HG03159 (cell line): Measurements from ENCODE around the gene LRRC27.
"Not testable (repeated sequence)": the region's sequence is repeated elsewhere in the genome, so short reads cannot be mapped to it uniquely, and the experiment has no call there.

Source experiments
- ATAC-seq: cut with Tn5 transposase; IDR thresholded peaks from one replicate; pipeline ENCODE4 v1.9.1; 2021; ENCODE audit warnings: mild to moderate bottlenecking, moderate library complexity; ENCODE audit not compliant: unreplicated experiment

The LRRC27 gene

DNA sequence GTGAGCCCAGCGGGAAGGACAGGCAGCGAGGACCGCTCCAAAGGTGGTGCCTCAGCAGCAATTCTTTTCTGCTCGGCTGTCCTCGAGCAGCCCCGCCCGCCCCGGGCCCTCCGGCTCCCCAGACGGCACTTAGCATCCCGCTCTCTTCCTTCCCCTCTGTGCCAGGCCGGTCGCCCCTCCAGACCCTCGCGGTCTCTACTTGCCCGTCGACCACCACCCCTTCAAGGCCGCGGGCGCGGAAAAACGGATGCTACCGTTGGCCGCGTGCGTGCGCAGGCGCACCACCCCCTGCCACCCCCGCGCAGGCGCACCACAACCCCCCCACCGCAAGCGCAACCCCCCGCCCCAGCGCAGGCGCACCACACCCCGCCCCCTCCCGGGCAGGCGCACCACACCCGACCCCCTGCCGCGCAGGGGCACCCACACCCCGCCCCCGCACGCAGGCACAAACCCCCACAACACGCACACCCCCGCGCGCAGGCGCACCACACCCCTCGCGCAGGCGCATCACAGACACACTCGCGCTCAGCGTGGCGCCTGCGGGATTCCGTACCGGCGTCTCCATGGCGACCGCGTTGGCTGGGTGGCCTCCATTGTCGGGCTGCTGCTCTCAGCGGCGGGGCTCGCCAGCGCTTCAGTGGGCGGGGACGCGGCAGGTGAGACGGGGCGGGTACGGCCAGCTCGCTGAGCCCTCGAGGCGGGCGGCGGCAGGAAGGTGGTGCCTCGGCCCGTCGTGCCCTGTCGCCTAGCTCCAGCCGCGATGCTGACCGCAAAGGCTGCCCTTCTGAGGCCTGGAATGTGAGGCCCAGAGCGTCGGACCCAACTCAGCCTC is at the start of gene LRRC27:
LRRC27 (plus strand) TSS at position 593 of the 832 bp plus-strand sequence. CDS start 1,332 bp downstream, outside the sequence.
- ATAC-seq: peak; percentile 72

DNA sequence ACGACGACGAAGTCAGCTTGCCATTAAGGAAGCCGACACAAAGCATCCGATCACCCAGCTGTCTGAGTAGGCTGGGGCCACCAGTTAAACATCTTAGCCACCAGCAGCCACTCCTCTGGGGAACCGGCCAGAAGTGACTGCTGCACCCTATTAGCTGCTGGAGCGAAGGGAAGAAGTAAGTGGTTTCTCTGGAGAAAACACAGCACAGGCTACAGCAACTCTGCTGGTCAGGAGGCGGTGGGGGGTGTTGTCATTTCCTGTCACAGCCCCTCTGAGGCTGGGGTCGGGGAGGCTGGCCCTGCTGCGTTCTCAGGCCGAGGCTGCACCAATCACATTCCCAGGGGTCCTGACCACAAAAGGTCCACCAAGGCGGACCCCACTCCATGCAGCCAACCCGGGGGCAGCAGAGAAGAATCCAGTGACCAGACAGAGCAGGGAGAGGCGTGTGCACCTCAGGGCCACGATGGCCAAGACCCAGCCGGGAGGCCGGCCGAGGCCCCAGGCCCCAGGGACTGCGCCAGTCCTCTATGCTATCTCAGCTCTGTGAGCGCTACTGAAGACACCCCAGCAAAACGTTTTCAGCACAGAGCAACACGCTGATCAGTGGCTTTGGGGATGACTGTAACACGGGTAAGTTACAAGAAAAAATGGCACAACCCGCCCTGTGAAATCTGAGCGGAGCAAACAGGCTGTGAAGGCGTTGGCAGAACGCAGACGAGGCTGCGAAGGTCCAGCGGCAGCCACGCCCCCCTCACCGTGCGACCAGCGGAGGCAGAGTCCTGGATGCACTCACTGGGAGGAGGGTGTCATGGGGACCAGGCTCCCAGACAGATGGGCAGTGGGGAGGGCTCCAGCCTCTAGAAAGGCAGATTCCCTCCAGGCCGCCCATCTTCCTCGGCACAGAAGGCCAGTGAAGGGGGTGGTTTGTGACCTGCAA is 49.1 kb upstream of the LRRC27 start:
- ATAC-seq: no peak

DNA sequence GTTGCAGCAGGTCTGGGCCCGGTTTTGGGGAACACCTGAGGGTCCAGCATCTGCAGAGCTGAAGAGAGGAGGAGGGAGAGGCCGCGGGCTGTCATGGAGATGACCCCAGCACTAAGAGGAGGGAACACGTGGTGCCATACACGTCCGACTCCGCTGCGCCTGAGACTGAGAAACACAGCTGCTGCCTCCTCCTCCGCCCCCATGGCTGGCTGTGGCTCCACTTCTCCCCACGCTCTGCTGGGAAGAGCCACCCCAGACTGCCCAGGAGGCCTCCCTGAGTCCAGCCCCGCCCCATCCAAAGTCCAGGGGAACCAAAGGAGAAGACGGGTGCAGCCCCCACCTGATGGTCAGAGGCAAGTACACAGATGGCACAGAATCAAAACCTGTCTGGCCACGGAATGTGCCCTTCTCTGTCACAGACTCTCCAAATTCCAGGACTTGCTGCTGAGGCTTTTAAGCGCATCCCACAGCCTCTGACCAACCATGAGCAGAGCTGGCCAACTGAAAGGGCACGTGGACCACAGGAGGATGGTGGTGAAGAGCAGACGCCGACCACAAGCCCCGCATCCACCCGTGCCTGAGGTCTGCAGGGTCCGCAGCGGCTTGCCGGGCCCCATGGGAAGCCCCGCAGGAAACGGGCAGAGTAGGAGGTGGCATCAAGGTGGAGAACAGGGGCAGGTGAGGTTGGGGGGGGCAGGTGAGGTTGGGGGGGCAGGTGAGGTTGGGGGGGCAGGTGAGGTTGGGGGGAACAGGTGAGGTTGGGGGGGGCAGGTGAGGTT is 48.2 kb upstream of the LRRC27 start:
- no peak for ATAC-seq

DNA sequence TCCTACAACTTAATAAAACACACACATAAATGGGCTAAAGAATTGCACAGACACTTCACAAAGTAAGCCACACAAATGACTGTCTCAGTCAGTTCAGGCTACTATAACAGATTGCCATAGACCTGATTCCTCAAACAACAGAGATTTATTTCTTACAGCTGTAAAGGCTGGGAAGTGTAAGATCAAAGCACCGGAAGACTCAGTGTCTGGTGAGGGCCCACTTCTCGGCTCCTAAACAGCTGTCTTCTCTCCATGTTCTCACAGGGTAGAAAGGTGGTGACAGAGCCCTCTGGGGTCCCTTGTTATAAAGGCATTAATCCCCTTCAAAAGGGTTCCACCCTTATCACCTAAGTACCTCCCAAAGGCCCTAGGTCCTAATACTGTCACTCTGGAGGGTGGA is 42.6 kb upstream of the LRRC27 start:
- ATAC-seq: no peak

DNA sequence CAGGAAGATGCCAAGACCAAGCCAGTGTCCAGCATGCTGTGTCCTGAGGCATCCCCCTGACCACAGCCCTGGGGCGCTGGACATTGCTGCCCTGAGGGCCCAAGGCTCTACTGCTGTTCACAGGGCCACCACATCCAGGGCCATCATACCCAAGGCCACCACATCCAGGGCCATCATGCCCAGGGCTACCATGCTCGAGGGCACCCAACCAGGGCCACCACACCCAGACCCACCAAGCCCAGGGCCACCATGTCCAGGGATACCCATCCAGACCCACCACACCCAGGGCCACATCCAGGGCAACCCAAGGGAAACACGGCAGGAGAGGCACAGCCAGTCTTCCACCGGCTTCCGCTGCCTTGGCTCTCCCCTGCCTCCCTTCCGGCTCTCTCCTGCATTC is 41.4 kb upstream of the LRRC27 start:
- ATAC-seq: no peak

DNA sequence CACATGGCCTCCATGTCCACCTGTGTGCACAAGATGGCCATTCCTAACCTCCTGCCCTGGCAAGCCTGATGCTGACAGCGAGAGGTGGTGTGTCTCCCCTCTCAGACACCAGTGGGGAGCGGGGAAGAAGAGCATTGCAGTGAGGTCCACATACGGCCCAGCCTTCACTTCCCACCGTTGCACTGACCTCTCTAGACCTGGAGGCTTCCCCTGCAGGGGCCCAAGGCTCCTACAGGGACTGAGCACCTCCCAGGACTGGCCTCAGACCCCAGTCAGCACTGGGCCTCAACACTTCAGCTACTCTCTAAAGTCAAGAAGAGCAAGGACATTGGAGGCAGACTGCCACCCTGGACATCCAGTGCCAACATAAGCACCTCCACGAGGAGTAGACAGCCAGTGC is 40.2 kb upstream of the LRRC27 start:
- ATAC-seq: no peak

DNA sequence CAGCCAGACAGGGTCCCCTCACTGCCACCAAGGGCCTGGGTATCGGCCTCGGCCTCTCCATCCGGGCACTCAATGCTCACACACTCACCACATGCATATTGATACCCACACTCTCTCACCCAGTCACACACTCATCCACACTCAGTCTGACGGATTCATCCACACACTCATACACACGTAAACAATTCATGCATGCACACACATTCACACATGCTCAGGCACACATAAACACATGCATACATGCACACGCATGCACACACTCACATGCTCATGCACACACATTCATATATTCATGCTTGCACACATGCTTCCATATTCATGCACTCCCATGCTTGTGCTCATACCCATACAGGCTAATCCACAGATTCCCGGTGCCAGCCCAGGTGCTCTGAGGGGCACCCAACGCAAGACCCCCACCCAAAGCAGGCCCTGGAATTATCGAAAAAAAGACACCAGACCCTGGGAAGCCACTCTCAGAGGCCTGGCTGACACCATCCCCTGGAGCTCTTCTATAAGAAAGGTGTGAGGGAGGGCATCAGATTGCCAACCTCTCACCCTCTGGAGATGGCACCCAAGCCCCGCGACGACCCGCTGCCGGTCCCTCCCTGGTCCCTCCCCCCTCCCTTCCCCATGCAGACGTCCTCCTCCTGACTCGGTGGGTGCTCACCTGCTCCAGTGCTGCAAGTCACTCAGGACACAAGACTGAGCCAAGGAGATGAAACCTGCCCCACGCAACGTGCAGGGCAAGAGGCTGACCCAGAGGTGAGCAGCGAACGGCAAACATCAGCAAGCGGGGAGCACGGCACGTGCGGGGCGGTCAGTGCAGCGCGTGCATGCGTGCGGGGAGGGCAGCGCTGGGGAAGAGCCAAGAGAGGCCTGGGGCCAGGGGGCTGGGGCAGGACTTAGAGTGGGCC is 39.4 kb upstream of the LRRC27 start:
- ATAC-seq: no peak

DNA sequence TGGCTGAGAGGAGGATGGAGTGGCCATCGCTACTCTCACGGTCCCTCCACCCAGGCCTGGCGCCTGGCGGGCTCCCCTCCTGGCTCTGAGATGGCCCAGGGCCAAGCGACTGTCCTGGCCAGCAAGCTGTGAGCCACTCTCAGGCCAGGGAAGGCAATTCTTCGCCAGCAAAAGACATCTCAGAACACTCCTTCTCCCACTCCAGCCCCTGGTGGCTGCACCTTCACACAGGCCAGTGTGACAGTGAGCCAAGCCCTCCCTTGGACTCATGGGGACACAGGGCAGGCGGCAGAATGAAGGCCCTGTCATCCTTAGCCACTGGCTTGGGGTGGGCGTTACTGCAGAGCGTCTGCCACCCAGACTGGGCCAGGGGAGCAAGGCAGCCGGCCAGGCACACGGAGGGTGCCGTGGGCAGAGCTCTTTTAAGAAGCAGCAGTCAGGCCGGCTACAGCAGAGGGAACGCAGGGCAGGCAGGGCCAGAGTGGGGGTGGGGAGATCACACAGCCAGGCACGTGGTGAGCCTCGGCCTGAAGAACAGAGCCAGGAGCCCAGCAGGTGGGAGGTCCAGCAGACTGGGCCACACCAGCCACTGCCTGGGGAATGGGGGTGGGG is 38.7 kb upstream of the LRRC27 start:
- ATAC-seq: no peak

DNA sequence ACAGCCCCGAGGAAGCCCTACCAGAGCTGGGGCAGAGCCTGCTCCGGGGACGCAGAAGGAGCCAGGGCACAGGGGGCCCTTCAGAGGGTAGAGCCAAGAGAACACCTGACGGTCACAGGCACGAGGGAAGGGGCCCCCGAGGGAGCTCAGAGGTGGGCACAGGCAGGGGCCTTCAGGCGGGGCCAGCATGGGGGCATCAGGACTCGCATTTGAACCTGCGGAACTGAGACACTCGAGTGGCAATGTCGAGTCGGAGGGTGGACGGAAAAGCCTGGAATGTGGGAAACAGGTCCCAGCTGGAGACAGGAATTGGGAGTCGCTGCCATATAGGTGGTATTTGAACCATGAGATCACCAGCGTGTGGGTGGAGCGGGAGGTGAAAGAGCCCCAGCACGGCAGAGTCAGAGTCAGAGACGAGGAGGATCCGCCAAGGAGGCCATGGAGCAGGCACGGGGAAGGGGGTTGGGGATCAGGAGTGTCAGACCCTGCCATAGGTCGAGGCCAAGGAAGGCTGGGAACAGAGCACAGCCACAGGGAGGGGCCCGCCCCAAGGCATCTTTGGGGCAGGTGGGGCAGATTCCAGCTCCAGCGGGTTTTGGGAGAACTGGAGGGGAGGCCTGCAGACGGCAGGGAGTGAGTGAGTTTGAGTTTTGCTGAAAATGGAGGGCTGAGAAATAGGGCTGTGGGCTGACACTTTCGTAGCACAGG is 38.0 kb upstream of the LRRC27 start:
- ATAC-seq: no peak

DNA sequence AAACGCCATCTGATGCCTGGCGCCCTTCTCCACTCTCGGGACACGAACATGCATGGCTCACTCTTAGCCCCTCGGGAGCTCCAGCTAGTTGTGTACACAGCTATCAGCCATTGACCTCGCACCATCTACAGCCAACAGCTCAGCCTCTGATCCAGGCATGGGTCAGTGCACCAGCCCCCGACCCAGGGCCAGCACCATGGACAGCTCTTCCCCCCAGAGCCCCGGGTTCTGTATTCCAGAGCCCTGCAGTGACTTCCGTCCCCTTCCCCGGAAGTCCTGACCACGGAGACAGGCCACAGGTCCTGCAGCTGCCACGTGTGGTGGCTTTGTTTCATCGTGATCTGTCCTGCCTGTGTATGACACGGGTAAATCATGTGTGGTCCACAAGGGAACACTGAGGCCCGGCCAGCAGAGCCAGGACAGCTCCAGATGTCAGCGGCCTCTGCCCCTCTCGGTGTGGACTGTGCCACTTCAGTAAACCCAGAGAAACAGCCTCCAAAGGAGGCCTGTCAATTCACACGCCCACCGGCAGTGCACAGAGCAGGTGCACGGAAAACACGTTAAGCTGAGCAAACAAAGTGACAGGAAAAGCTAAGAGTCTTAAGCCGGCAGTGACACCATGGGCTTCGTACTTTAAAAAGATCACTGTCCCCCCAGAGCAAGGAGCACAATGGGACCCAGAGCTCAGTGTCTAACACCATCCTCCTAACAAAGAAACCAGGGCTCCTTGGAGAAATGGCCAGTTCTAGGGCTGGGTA is 37.3 kb upstream of the LRRC27 start:
- no peak for ATAC-seq

DNA sequence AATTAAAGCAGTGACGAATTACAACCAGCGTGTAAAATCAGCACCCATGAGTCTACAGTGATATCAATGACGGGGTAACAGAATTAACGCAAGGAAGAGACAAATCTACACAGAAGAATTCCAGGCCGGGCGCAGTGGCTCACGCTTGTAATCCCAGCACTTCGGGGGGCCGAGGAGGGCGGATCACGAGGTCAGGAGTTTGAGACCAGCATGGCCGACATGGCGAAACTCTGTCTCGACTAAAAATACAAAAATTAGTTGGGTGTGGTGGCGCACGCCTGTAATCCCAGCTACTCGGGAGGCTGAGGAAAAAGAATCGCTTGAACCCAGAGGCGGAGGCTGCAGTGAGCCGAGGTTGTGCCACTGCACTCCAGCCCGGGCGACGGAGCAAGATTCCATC is 36.5 kb upstream of the LRRC27 start:
- not testable (repeated sequence) for ATAC-seq

DNA sequence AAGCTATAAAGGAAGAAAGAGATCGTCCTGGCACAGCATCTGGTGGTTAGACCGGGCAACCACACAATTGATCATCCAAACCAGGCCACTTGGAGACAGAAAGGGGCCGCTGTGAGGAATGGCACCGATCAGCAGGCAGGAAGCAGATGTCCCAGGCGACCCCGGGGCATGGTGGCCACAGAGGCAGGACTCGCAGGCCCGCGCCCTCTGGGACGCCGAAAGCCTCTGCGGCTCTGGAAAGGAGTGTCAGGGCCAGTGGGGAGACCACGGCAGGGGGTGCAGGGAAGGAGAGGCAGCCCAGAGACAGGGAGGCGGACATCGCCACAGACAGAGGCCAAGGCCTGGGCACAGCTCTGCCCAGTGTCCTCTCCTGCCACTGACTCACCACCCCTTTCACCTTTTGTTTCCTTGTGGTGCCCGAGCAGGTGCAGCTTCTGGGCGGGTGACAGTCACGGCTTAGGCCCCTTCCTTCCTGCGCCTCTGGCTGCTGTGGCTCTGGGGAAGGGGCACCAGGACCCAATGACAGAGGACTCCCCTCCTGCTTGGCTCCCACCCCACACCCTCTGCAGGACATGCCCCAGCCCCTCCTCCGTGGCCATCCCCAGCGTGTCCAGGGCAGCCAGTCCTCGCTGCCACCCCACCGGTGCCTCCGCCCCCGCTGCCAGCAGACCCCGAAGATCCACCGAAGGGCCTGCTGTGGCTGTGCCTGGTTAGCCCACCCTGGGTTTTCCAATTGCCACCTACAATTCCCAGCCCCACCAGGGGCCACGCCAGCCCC is 35.1 kb upstream of the LRRC27 start:
- ATAC-seq: no peak

DNA sequence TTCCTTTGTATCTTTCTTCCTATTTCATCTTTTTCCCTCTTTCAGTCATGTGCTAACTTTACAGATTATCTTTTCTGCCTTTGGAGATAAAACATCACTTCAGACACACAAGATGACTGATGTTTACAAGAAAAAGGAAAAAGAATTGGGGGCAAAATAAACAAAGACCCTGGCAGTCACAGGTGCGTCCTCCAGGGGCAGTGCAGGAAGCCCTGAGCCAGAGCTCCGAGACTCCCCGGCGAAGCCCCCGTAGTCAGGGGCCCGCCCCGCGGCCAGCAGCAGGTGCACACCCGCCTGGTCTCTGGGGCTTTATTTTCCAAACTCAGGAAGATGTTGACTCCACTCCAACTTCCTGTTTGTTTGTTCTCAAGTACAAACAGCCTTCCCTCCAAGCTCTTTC is 34.5 kb upstream of the LRRC27 start:
- ATAC-seq: no peak

DNA sequence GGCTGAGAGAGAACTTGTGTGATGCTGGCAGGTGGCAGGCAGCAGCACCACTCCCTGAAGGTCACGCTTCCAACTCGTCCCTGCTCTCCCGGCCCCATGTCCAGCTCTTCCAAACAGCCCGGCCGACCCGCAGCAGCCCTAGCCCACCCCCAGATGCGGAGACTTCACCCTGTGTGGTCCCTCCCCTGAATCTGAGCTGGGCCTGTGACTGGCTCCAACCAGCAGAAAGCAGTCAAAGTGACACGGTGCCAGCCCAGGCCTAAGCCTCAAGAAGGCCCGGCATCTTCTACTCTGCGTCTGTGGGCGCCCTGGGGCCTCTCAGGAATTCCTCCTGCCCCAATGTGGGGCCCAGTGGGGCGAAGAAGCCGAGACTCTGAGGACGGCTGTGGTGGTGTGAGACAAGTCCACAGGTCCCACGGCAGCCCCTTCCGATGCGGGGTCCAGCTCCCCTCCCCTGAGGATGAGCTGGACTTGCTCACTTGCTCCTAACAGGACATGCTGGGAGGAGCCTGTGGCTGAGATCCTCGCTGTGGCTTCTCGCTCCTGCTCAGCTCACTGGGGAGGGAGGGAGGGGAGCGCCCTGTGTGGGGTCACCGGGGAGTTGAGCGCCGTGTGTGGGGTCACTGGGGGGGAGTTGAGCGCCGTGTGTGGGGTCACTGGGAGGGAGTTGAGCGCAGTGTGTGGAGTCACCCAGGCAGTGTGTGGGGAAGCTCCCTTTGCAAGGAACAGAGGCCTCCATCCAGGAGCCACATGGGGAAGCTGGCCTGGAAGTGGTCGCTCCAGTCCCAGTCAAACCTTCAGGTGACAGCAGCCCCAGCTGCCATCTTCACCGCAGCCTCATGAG is 33.7 kb upstream of the LRRC27 start:
- no peak for ATAC-seq

DNA sequence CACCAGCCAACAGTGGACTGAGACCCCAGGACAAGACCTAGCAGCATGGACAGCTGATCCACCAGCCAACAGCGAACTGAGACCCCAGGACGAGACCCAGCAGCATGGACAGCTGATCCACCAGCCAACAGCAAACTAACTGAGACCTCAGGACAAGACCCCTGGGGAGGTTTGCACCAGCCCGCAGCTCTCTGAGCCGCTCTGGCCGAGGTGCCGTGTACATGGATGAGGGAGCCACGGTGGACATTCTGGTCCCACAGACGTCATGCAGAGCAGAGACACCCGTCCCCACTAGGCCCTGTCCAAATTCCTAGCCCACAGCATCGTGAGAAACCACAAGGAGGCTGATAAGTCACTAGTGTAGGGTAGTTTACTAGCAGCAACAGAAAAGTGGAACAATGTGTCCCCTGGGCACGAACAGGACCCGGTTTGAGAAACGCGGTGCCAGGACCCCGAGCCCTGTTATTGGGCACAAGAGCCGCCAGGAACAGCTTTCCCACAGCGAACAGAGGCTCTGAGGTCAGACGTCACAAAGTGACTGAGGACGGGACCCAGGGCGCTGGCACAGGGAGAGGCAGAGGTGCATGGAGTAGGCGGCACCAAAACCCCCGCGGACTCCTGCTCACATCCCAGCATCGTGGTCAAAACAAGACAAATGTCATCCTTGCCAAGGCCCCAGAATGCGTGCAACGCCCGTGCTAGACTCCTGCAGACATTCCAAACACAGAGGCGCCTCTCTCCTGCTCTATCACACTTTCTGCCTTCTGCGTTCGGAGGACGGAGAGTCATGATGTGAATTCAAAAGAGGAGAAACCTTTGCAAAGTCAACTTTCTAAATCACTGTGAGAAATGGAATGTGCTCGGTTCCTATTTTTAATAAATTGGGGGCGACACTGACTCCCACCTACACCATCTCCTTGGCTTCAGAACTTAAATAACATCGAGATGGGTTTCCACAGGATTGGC is 32.3 kb upstream of the LRRC27 start:
- no peak for ATAC-seq
